ENCODE measurements around the gene EMX2. TPM values are rescaled to one million over a fixed set of nuclear protein-coding genes. Genes with fewer than 3 reads are reported as not detected.

Gene EMX2
- total and polyA plus RNA-seq, 2 of the 13 experiments (the other 11 are each of a cell fraction or from before 2014, with no cell fraction given), result not detected

DNA sequence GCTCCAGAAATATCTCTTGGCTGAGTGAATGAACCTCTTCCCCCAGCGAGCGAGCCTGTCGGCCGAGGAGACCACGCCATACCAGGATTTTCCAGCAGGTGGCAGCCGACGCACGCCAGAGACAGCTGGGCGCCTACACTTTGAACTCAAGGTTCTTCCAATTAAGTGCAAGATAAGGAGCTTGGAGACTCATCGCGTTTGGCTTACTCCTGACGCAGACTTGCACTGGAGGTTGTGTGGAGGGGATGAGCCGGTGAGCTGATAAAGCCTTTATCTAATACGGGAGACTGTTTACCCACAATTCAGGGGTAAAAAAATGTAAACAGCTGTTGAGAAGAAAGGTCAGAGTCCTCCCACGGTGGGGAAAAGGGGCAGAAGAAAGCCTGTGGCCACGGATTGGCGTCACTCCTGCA is 45.9 kb upstream of the EMX2 start (continued):
- peak; percentile 19 for TF ChIP-seq ASH2L (IDR thresholded peaks at IDR 0.05; ENCODE audit: insufficient read length, low read depth, low read length)
- TF ChIP-seq ZNF496 (CRISPR knock-in tag; IDR thresholded peaks at IDR 0.05; ENCODE audit: insufficient replicate concordance), result no peak
- no peak for TF ChIP-seq DR1 (CRISPR knock-in tag; IDR thresholded peaks at IDR 0.05)
- TF ChIP-seq ZNF350 (CRISPR knock-in tag; IDR thresholded peaks at IDR 0.05; ENCODE audit: borderline replicate concordance, low read depth), result peak; percentile 40; the same call in 1 of the 2 replicates
- no peak for TF ChIP-seq ZNF850 (CRISPR knock-in tag; conservative IDR thresholded peaks at IDR 0.05)
- TF ChIP-seq, protein P1, sequence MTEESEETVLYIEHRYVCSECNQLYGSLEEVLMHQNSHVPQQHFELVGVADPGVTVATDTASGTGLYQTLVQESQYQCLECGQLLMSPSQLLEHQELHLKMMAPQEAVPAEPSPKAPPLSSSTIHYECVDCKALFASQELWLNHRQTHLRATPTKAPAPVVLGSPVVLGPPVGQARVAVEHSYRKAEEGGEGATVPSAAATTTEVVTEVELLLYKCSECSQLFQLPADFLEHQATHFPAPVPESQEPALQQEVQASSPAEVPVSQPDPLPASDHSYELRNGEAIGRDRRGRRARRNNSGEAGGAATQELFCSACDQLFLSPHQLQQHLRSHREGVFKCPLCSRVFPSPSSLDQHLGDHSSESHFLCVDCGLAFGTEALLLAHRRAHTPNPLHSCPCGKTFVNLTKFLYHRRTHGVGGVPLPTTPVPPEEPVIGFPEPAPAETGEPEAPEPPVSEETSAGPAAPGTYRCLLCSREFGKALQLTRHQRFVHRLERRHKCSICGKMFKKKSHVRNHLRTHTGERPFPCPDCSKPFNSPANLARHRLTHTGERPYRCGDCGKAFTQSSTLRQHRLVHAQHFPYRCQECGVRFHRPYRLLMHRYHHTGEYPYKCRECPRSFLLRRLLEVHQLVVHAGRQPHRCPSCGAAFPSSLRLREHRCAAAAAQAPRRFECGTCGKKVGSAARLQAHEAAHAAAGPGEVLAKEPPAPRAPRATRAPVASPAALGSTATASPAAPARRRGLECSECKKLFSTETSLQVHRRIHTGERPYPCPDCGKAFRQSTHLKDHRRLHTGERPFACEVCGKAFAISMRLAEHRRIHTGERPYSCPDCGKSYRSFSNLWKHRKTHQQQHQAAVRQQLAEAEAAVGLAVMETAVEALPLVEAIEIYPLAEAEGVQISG (CRISPR knock-in tag; IDR thresholded peaks at IDR 0.05), result 0 out of 2 replicates have a peak, but pooled peaks have one; percentile 32
- TF ChIP-seq SMC3 (IDR thresholded peaks at IDR 0.05; ENCODE audit: low read length), result peak; percentile 70
- TF ChIP-seq RFXAP (CRISPR knock-in tag; IDR thresholded peaks at IDR 0.05; ENCODE audit: borderline replicate concordance), result no peak
- no peak for TF ChIP-seq ZNF720 (CRISPR knock-in tag; IDR thresholded peaks at IDR 0.05)
- no peak for TF ChIP-seq NFATC3 (CRISPR knock-in tag; IDR thresholded peaks at IDR 0.05)
- TF ChIP-seq ZNF276 (CRISPR knock-in tag; IDR thresholded peaks at IDR 0.05; ENCODE audit: low read depth), result no peak
- no peak for TF ChIP-seq NR1H2 (CRISPR knock-in tag; IDR thresholded peaks at IDR 0.05; ENCODE audit: borderline replicate concordance, low read depth)
- TF ChIP-seq ZNF138 (CRISPR knock-in tag; IDR thresholded peaks at IDR 0.05; ENCODE audit: low read depth), result no peak
- no peak for TF ChIP-seq ZNF839 (CRISPR knock-in tag; IDR thresholded peaks at IDR 0.05; ENCODE audit: borderline replicate concordance)
- TF ChIP-seq CHD2 (IDR thresholded peaks at IDR 0.05; ENCODE audit: low read depth, low read length), result no peak
- no peak for TF ChIP-seq ZBTB38 (CRISPR knock-in tag; IDR thresholded peaks at IDR 0.05)
- 0 out of 2 replicates have a peak, but pooled peaks have one; percentile 49 for TF ChIP-seq ZNF143 (CRISPR knock-in tag; IDR thresholded peaks at IDR 0.05)
- no peak for TF ChIP-seq ZSCAN29 (CRISPR knock-in tag; conservative IDR thresholded peaks at IDR 0.05)
- no peak for TF ChIP-seq THAP9 (CRISPR knock-in tag; IDR thresholded peaks at IDR 0.05; ENCODE audit: borderline replicate concordance)
- TF ChIP-seq FOXA3 (CRISPR knock-in tag; IDR thresholded peaks at IDR 0.05), result peak; percentile 71
- 0 out of 2 replicates have a peak, but pooled peaks have one; percentile 34 for TF ChIP-seq THRA (CRISPR knock-in tag; IDR thresholded peaks at IDR 0.05; ENCODE audit: borderline replicate concordance)
- peak; percentile 30; the same call in 1 of the 2 replicates for TF ChIP-seq TBX2 (CRISPR knock-in tag; IDR thresholded peaks at IDR 0.05; ENCODE audit: borderline replicate concordance)
